A549 (cell line): ENCODE results near the gene ITGB2.

ENCODE experiments used
- BHLHE40 ChIP-seq: IDR thresholded peaks from 2 replicates; pipeline ENCODE4 v1.6.1; 2012; ENCODE audit warnings: low read depth, low read length, inconsistent platforms
- CBX2 ChIP-seq: fragments of 200-600 bp; sonication (generic); IDR thresholded peaks from 2 replicates; pipeline ENCODE4 v1.6.1; 2016; ENCODE audit warnings: low read depth, mild to moderate bottlenecking, borderline replicate concordance
- CTCF ChIP-seq: fragments of >200 bp; sonication (Bioruptor Twin); formaldehyde crosslinking; IDR thresholded peaks from 3 replicates; pipeline ENCODE4 v1.5.1; 2016
- EHMT2 ChIP-seq: fragments of 200-600 bp; sonication (generic); IDR thresholded peaks from 2 replicates; pipeline ENCODE4 v1.6.1; 2016; ENCODE audit warnings: antibody characterized with exemption, low read depth, mild to moderate bottlenecking, moderate library complexity
- GATA3 ChIP-seq: IDR thresholded peaks from 2 replicates; pipeline ENCODE4 v1.6.1; 2012; ENCODE audit warnings: borderline replicate concordance
- MAFK ChIP-seq: fragments of 450-650 bp; IDR thresholded peaks from 2 replicates; pipeline ENCODE4 v1.6.1; 2014; ENCODE audit not compliant: partially characterized antibody
- MAX ChIP-seq: IDR thresholded peaks from 2 replicates; pipeline ENCODE4 v1.6.1; 2012
- NFE2L2 ChIP-seq: fragments of 150-350 bp; conservative IDR thresholded peaks from 2 replicates; pipeline ENCODE4 v1.6.1; 2014; ENCODE audit warnings: low read length
- PBX3 ChIP-seq: IDR thresholded peaks from 2 replicates; pipeline ENCODE4 v1.6.1; 2012
- POLR2A ChIP-seq: IDR thresholded peaks from 2 replicates; pipeline ENCODE4 v1.6.1; 2012; ENCODE audit warnings: mild to moderate bottlenecking, low read length
- REST ChIP-seq: fragments of 200-600 bp; sonication (generic); IDR thresholded peaks from 2 replicates; pipeline ENCODE4 v1.6.1; 2016; ENCODE audit warnings: antibody characterized with exemption, mild to moderate bottlenecking, moderate library complexity

GRCh38 chr21:44903689-44904088 is 17.0 kb downstream of the ITGB2 start:
- TF ChIP-seq CBX2 = no peak
- no peak for TF ChIP-seq MAX
- TF ChIP-seq PBX3 = no peak
- no peak for TF ChIP-seq BHLHE40
- no peak for TF ChIP-seq GATA3
- no peak for TF ChIP-seq EHMT2
- TF ChIP-seq CTCF = no peak
- TF ChIP-seq POLR2A = no peak
- TF ChIP-seq MAFK = no peak
- TF ChIP-seq NFE2L2 = no peak
- TF ChIP-seq REST = no peak
